GM19467 (cell line): Measurements from ENCODE around the gene SCN8A.
A peak's percentile ranks its signal among the peaks of the same experiment; 100 is the strongest.
"Not testable (repeated sequence)": the region's sequence is repeated elsewhere in the genome, so short reads cannot be mapped to it uniquely, and the experiment has no call there.

Experiments
- ATAC-seq: cut with Tn5 transposase; IDR thresholded peaks from one replicate; pipeline ENCODE4 v1.9.1; 2021; ENCODE audit warnings: mild to moderate bottlenecking, moderate library complexity; ENCODE audit not compliant: unreplicated experiment

SCN8A gene

GRCh38 chr12:51591016-51591901 is at the start of gene SCN8A:
TSS of gene SCN8A (plus strand) at chr12:51591233. CDS start at chr12:51662818, 71,585 bp downstream.
- peak; percentile 20 for ATAC-seq

GRCh38 chr12:51546097-51546496 is 44.9 kb upstream of the SCN8A start:
- no peak for ATAC-seq

GRCh38 chr12:51547606-51548005 is 43.4 kb upstream of the SCN8A start:
- no peak for ATAC-seq

GRCh38 chr12:51548241-51548640 is 42.8 kb upstream of the SCN8A start:
- no peak for ATAC-seq

- ATAC-seq, result no peak
Observed at GRCh38 chr12:51549637-51550036, 41.4 kb upstream of the SCN8A start.

GRCh38 chr12:51568271-51569032 is 22.6 kb upstream of the SCN8A start:
- ATAC-seq, result not testable (repeated sequence)

- ATAC-seq, result no peak
Observed at GRCh38 chr12:51579321-51579850, 11.6 kb upstream of the SCN8A start.

GRCh38 chr12:51589060-51589459 is 2.0 kb upstream of the SCN8A start:
- no peak for ATAC-seq

- no peak for ATAC-seq
Observed at GRCh38 chr12:51589557-51590176, 1.4 kb upstream of the SCN8A start.

GRCh38 chr12:51590347-51591015 is 552 bp upstream of the SCN8A start:
- ATAC-seq, result peak; percentile 87

GRCh38 chr12:51592034-51592705 is 1.1 kb downstream of the SCN8A start:
- no peak for ATAC-seq

GRCh38 chr12:51593021-51593420 is 2.0 kb downstream of the SCN8A start:
- no peak for ATAC-seq

- ATAC-seq, result no peak
Observed at GRCh38 chr12:51593539-51593938, 2.5 kb downstream of the SCN8A start.

GRCh38 chr12:51598156-51598555 is 7.1 kb downstream of the SCN8A start:
- ATAC-seq, result no peak

GRCh38 chr12:51600721-51601120 is 9.7 kb downstream of the SCN8A start:
- no peak for ATAC-seq

- no peak for ATAC-seq
Observed at GRCh38 chr12:51601241-51601640, 10.2 kb downstream of the SCN8A start.

- not testable (repeated sequence) for ATAC-seq
Observed at GRCh38 chr12:51605896-51606295, 14.9 kb downstream of the SCN8A start.

GRCh38 chr12:51607197-51607596 is 16.2 kb downstream of the SCN8A start:
- ATAC-seq, result not testable (repeated sequence)

GRCh38 chr12:51620448-51620847 is 29.4 kb downstream of the SCN8A start:
- ATAC-seq, result no peak
